HEK293 (cell line): Measurements from ENCODE around the gene RASSF1.
A peak's percentile ranks its signal among the peaks of the same experiment; 100 is the strongest.

ENCODE experiments used
- CTCF ChIA-PET: fragments of 350-600 bp; formaldehyde crosslinking; extraction: SDS; loops from one replicate; lab custom pipeline; 2021; ENCODE audit warnings: antibody characterized with exemption; lab: Yijun Ruan, JAX
- POLR2A ChIA-PET: fragments of 300-600 bp; formaldehyde crosslinking; extraction: SDS; loops from one replicate; lab custom pipeline; 2020; ENCODE audit warnings: antibody characterized with exemption, inconsistent platforms; lab: Yijun Ruan, JAX
- H3K27ac ChIP-seq: fragments of 200-500 bp; sonication (Bioruptor generic); 2 replicates; pipeline ENCODE4 v1.5.1; 2014; ENCODE audit warnings: low read depth, low read length, control low read depth, inconsistent platforms; ENCODE audit errors: extremely low read depth
- H3K36me3 ChIP-seq, 2 experiments: fragments of 200-500 bp in 1 of 2; sonication (Bioruptor generic) in 1 of 2; 1 replicate in 1 of 2; 2 replicates in 1 of 2; pipeline ENCODE4 v1.5.1; 2014 to 2017; ENCODE audit warnings: inconsistent platforms in 2 of 2, low read length in 2 of 2; ENCODE audit not compliant: control insufficient read depth in 2 of 2, insufficient read depth in 1 of 2
- H3K4me1 ChIP-seq: fragments of 200-500 bp; sonication (Bioruptor generic); 2 replicates; pipeline ENCODE4 v1.5.1; 2014; ENCODE audit warnings: mild to moderate bottlenecking, low read length, inconsistent platforms; ENCODE audit not compliant: control insufficient read depth, insufficient read depth
- H3K4me3 ChIP-seq: 2 replicates; pipeline ENCODE4 v1.5.1; 2011; ENCODE audit warnings: low read depth, mild to moderate bottlenecking, control low read depth, low read length, moderate library complexity
- H3K9me3 ChIP-seq: fragments of 200-500 bp; sonication (Bioruptor generic); 2 replicates; pipeline ENCODE4 v1.5.1; 2014; ENCODE audit warnings: low read depth, low read length, inconsistent platforms; ENCODE audit not compliant: control insufficient read depth, insufficient read depth
- EGR2 ChIP-seq: fragments of 450-650 bp; formaldehyde crosslinking; IDR thresholded peaks from 2 replicates; pipeline ENCODE4 v1.5.1; 2016; ENCODE audit warnings: low read depth, missing biosample characterization, missing genetic modification characterization
- FEZF1 ChIP-seq: fragments of 450-650 bp; formaldehyde crosslinking; IDR thresholded peaks from 2 replicates; pipeline ENCODE4 v1.5.1; 2016; ENCODE audit warnings: missing biosample characterization, missing genetic modification characterization
- KLF1 ChIP-seq: fragments of 450-650 bp; formaldehyde crosslinking; IDR thresholded peaks from 2 replicates; pipeline ENCODE4 v1.5.1; 2016; ENCODE audit warnings: missing biosample characterization, missing genetic modification characterization
- KLF17 ChIP-seq: fragments of 450-650 bp; formaldehyde crosslinking; IDR thresholded peaks from 2 replicates; pipeline ENCODE4 v1.5.1; 2016; ENCODE audit warnings: missing biosample characterization, missing genetic modification characterization
- MEIS1 ChIP-seq: sonication (generic); formaldehyde crosslinking; IDR thresholded peaks from 2 replicates; pipeline ENCODE4 v1.8.1; 2022; ENCODE audit warnings: missing genetic modification reagents, mild to moderate bottlenecking, borderline replicate concordance
- MYNN ChIP-seq: fragments of 450-650 bp; formaldehyde crosslinking; IDR thresholded peaks from 2 replicates; pipeline ENCODE4 v1.5.1; 2016; ENCODE audit warnings: missing biosample characterization, missing genetic modification characterization, borderline replicate concordance
- PRDM4 ChIP-seq: fragments of 450-650 bp; formaldehyde crosslinking; IDR thresholded peaks from 2 replicates; pipeline ENCODE4 v1.5.1; 2017; ENCODE audit warnings: missing biosample characterization, missing genetic modification characterization
- SP2 ChIP-seq: fragments of 450-650 bp; formaldehyde crosslinking; IDR thresholded peaks from 2 replicates; pipeline ENCODE4 v1.5.1; 2016; ENCODE audit warnings: missing biosample characterization, missing genetic modification characterization
- ZBTB44 ChIP-seq: fragments of 450-650 bp; IDR thresholded peaks from 2 replicates; pipeline ENCODE4 v1.5.1; 2018; ENCODE audit warnings: missing biosample characterization, mild to moderate bottlenecking, missing genetic modification characterization
- ZBTB8A ChIP-seq: fragments of 450-650 bp; formaldehyde crosslinking; IDR thresholded peaks from 2 replicates; pipeline ENCODE4 v1.5.1; 2016; ENCODE audit warnings: missing biosample characterization, missing genetic modification characterization
- ZFP3 ChIP-seq: fragments of 450-650 bp; formaldehyde crosslinking; IDR thresholded peaks from 2 replicates; pipeline ENCODE4 v1.5.1; 2016; ENCODE audit warnings: low read depth, missing biosample characterization, missing genetic modification characterization
- ZNF175 ChIP-seq: fragments of 450-650 bp; formaldehyde crosslinking; IDR thresholded peaks from 2 replicates; pipeline ENCODE4 v1.5.1; 2016; ENCODE audit warnings: missing biosample characterization, missing genetic modification characterization
- ZNF223 ChIP-seq: fragments of 450-650 bp; formaldehyde crosslinking; IDR thresholded peaks from 2 replicates; pipeline ENCODE4 v1.5.1; 2016; ENCODE audit warnings: missing biosample characterization, missing genetic modification characterization
- ZNF302 ChIP-seq: fragments of 450-650 bp; formaldehyde crosslinking; IDR thresholded peaks from 2 replicates; pipeline ENCODE4 v1.5.1; 2016; ENCODE audit warnings: missing biosample characterization, missing genetic modification characterization, low read depth
- ZNF350 ChIP-seq: fragments of 450-650 bp; formaldehyde crosslinking; IDR thresholded peaks from 2 replicates; pipeline ENCODE4 v1.5.0; 2017; ENCODE audit warnings: missing biosample characterization, mild to moderate bottlenecking, missing genetic modification characterization
- ZNF580 ChIP-seq: fragments of 450-650 bp; formaldehyde crosslinking; IDR thresholded peaks from 2 replicates; pipeline ENCODE4 v1.5.1; 2016; ENCODE audit warnings: missing biosample characterization, missing genetic modification characterization
- ZNF585B ChIP-seq: fragments of 450-650 bp; formaldehyde crosslinking; IDR thresholded peaks from 2 replicates; pipeline ENCODE4 v1.5.1; 2016; ENCODE audit warnings: missing biosample characterization, missing genetic modification characterization
- ZNF658 ChIP-seq: fragments of 450-650 bp; formaldehyde crosslinking; IDR thresholded peaks from 2 replicates; pipeline ENCODE4; 2016; ENCODE audit warnings: missing biosample characterization, missing genetic modification characterization
- ZNF768 ChIP-seq: fragments of 450-650 bp; formaldehyde crosslinking; IDR thresholded peaks from 2 replicates; pipeline ENCODE4 v1.5.1; 2018; ENCODE audit warnings: missing biosample characterization, mild to moderate bottlenecking, missing genetic modification characterization
- ZNF776 ChIP-seq: fragments of 450-650 bp; formaldehyde crosslinking; IDR thresholded peaks from 2 replicates; pipeline ENCODE4 v1.5.0; 2017; ENCODE audit warnings: missing biosample characterization, missing genetic modification characterization, borderline replicate concordance
- ZNF830 ChIP-seq: fragments of 450-650 bp; IDR thresholded peaks from 2 replicates; pipeline ENCODE4 v1.5.0; 2018; ENCODE audit warnings: missing biosample characterization, missing genetic modification characterization, low read depth, mild to moderate bottlenecking, moderate library complexity
- ZSCAN18 ChIP-seq: fragments of 450-650 bp; formaldehyde crosslinking; IDR thresholded peaks from 2 replicates; pipeline ENCODE4 v1.5.1; 2016; ENCODE audit warnings: missing biosample characterization, missing genetic modification characterization
- ZSCAN4 ChIP-seq: fragments of 450-650 bp; formaldehyde crosslinking; IDR thresholded peaks from 2 replicates; pipeline ENCODE4 v1.5.1; 2017; ENCODE audit warnings: missing biosample characterization, missing genetic modification characterization
- ZXDB ChIP-seq: fragments of 450-650 bp; formaldehyde crosslinking; IDR thresholded peaks from 2 replicates; pipeline ENCODE4 v1.5.1; 2016; ENCODE audit warnings: missing biosample characterization, missing genetic modification characterization

The RASSF1 gene

GRCh38 chr3:50365080-50365841 is 24.6 kb upstream of the RASSF1 start (continued):
- no peak for TF ChIP-seq ZBTB8A (tag by site-specific recombination)

GRCh38 chr3:50364573-50365079 is 24.0 kb upstream of the RASSF1 start:
- no peak for TF ChIP-seq ZNF658 (tag by site-specific recombination)
- no peak for TF ChIP-seq ZNF350 (tag by site-specific recombination)
- TF ChIP-seq ZNF302 (tag by site-specific recombination) = no peak
- TF ChIP-seq ZNF580 (tag by site-specific recombination) = no peak
- TF ChIP-seq MEIS1 = no peak
- TF ChIP-seq ZNF585B = no peak
- TF ChIP-seq ZNF175 (tag by site-specific recombination) = no peak
- no peak for TF ChIP-seq ZNF223 (tag by site-specific recombination)
- no peak for TF ChIP-seq EGR2 (tag by site-specific recombination)
- no peak for TF ChIP-seq ZNF830
- no peak for TF ChIP-seq ZBTB44 (tag by site-specific recombination)
- no peak for TF ChIP-seq ZNF768
- TF ChIP-seq PRDM4 (tag by site-specific recombination) = no peak
- no peak for TF ChIP-seq ZSCAN18 (tag by site-specific recombination)
- TF ChIP-seq ZSCAN4 (tag by site-specific recombination) = no peak
- TF ChIP-seq FEZF1 (tag by site-specific recombination) = no peak
- 0 out of 2 replicates have a peak, but pooled peaks have one; percentile 23 for TF ChIP-seq KLF17 (tag by site-specific recombination)
- TF ChIP-seq SP2 (tag by site-specific recombination) = peak; percentile 17; the same call in 1 of the 2 replicates
- TF ChIP-seq ZNF776 (tag by site-specific recombination) = no peak
- no peak for TF ChIP-seq MYNN (tag by site-specific recombination)
- no peak for TF ChIP-seq ZFP3 (tag by site-specific recombination)
- peak; percentile 75 for TF ChIP-seq KLF1 (tag by site-specific recombination)
- no peak for TF ChIP-seq ZXDB (tag by site-specific recombination)
- TF ChIP-seq, all 188 proteins: peak for 3
- Histone ChIP-seq H3K4me3 (no peak overlapping the region; the same call in 1 of the 2 replicates), H3K9me3 (no peaks in the 10 kb centered on the region), H3K27ac (no peak overlapping the region), H3K36me3 (no peaks in the 10 kb centered on the region), H3K4me1 (no peaks in the 10 kb centered on the region)
- ChIA-PET CTCF (interaction anchor here (0.6 to 1.4 kb wide), 2 partner anchors 17 to 1138 kb away, joined by 3 to 4 read pairs; no protein-coding TSS in a partner anchor), POLR2A (interaction anchor here (0.9 kb wide), 1 partner anchor 15 kb away, joined by 3 read pairs; the partner anchor contains the start of gene NPRL2)
